Smooth muscle cell (in vitro differentiated cells): ENCODE measurements around the gene CYP4V2. TPM values are rescaled to one million over a fixed set of nuclear protein-coding genes. Genes with fewer than 3 reads are reported as not detected.

Experiments
- DNase-seq: peaks from one replicate; lab custom pipeline; 2025; ENCODE audit not compliant: unreplicated experiment; lab: John Stamatoyannopoulos, UW
- H2AFZ ChIP-seq: fragments of 200-600 bp; sonication (generic); 2 replicates; pipeline ENCODE4 v1.6.0; 2016; ENCODE audit warnings: antibody characterized with exemption, low read depth, mild to moderate bottlenecking
- H3F3A ChIP-seq: fragments of 200-600 bp; sonication (generic); 2 replicates; pipeline ENCODE4 v1.6.0; 2017; ENCODE audit warnings: antibody characterized with exemption, low read depth
- H3K27ac ChIP-seq: fragments of 200-600 bp; sonication (generic); 2 replicates; pipeline ENCODE4 v1.5.1; 2016; ENCODE audit warnings: low read depth, mild to moderate bottlenecking
- H3K27me3 ChIP-seq: fragments of 200-600 bp; sonication (generic); 2 replicates; pipeline ENCODE4 v1.6.1; 2016; ENCODE audit warnings: low read depth, mild to moderate bottlenecking
- H3K36me3 ChIP-seq: fragments of 200-600 bp; sonication (generic); 2 replicates; pipeline ENCODE4 v1.5.1; 2016; ENCODE audit warnings: low read depth
- H3K4me1 ChIP-seq: fragments of 200-600 bp; sonication (generic); 2 replicates; pipeline ENCODE4 v1.5.1; 2016; ENCODE audit warnings: low read depth
- H3K4me2 ChIP-seq: fragments of 200-600 bp; sonication (generic); 2 replicates; pipeline ENCODE4 v1.6.0; 2016; ENCODE audit warnings: mild to moderate bottlenecking
- H3K4me3 ChIP-seq: fragments of 200-600 bp; sonication (generic); 2 replicates; pipeline ENCODE4 v1.5.1; 2016; ENCODE audit warnings: mild to moderate bottlenecking
- H3K79me2 ChIP-seq: fragments of 200-600 bp; sonication (generic); 2 replicates; pipeline ENCODE4 v1.6.0; 2016; ENCODE audit warnings: low read depth, mild to moderate bottlenecking
- H3K9ac ChIP-seq: fragments of 200-600 bp; sonication (generic); 2 replicates; pipeline ENCODE4 v1.6.0; 2016; ENCODE audit warnings: low read depth
- H3K9me3 ChIP-seq: fragments of 200-600 bp; sonication (generic); replicated peaks from 2 replicates; pipeline ENCODE4 v1.5.1; 2016; ENCODE audit warnings: low read depth
- H4K20me1 ChIP-seq: fragments of 200-600 bp; sonication (generic); 2 replicates; pipeline ENCODE4 v1.6.0; 2016; ENCODE audit warnings: low read depth
- WGBS: methylation state at CpG from one replicate; pipeline ENCODE4 v1.1.7; 2016; ENCODE audit warnings: low lambda C conversion rate; 5-methylcytosine and 5-hydroxymethylcytosine counted together
- polyA plus RNA-seq: library from polyadenylated mRNA; unstranded; fragments of >200 nt; fragmentation: Nextera tagmentation; extraction: Ambion mirVana; gene quantifications from 2 replicates; pipeline ENCODE4 v1.2.1, GENCODE V29; 2016
- total RNA-seq: library from RNA; depleted of rRNA; stranded (reverse); fragments of >200 nt; gene quantifications from 2 replicates; pipeline ENCODE4 v1.2.3, GENCODE V29; 2014
- TF ChIP-seq, protein P1 (sequence below): fragments of 200-600 bp; sonication (generic); IDR thresholded peaks from 2 replicates; pipeline ENCODE4 v1.5.1; 2017; ENCODE audit warnings: borderline replicate concordance, mild to moderate bottlenecking, antibody characterized with exemption; ENCODE audit not compliant: insufficient read depth, poor library complexity, severe bottlenecking

CYP4V2 gene
- total and polyA plus RNA-seq, 2 experiments from 2014 or later = 0.42 to 3.4 TPM

DNA sequence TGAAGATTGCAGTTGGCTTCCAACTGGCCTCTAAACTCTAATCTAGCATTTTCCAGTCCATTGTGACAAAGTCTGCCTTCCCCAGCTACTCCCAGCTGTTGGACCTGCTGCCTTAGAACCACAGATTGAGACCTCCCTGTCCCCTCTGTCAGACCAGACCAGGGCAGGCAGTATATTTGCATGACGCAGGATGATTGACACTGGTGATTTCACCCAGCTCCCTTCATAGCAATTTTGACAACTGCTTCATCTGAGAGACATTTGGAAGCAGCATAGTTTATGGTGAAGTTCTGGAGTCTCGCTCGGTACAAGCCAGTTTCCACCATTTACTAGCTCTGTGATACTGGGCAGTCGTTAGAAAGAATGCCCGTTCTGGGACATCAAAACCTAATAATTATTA, 2.5 kb downstream of the CYP4V2 start:
- Histone ChIP-seq H3K27me3 (no peaks in the 10 kb centered on the region), H3K4me2 (no peak overlapping the region), H3K36me3 (no peaks in the 10 kb centered on the region), H3K9me3 (no peaks in the 10 kb centered on the region), H3K79me2 (no peaks in the 10 kb centered on the region), H3K9ac (no peak overlapping the region), H2AFZ (no peak overlapping the region), H3K27ac (no peak overlapping the region), H3F3A (peaks cover 11% of the 10 kb centered on the region), H3K4me3 (no peak overlapping the region), H3K4me1 (peaks cover 11% of the 10 kb centered on the region), H4K20me1 (no peaks in the 10 kb centered on the region)
- 95% methylated on average over 5 of the region's 5 CpGs for WGBS
- DNase-seq = no peak
- TF ChIP-seq, protein P1, sequence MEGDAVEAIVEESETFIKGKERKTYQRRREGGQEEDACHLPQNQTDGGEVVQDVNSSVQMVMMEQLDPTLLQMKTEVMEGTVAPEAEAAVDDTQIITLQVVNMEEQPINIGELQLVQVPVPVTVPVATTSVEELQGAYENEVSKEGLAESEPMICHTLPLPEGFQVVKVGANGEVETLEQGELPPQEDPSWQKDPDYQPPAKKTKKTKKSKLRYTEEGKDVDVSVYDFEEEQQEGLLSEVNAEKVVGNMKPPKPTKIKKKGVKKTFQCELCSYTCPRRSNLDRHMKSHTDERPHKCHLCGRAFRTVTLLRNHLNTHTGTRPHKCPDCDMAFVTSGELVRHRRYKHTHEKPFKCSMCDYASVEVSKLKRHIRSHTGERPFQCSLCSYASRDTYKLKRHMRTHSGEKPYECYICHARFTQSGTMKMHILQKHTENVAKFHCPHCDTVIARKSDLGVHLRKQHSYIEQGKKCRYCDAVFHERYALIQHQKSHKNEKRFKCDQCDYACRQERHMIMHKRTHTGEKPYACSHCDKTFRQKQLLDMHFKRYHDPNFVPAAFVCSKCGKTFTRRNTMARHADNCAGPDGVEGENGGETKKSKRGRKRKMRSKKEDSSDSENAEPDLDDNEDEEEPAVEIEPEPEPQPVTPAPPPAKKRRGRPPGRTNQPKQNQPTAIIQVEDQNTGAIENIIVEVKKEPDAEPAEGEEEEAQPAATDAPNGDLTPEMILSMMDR = no peak

DNA sequence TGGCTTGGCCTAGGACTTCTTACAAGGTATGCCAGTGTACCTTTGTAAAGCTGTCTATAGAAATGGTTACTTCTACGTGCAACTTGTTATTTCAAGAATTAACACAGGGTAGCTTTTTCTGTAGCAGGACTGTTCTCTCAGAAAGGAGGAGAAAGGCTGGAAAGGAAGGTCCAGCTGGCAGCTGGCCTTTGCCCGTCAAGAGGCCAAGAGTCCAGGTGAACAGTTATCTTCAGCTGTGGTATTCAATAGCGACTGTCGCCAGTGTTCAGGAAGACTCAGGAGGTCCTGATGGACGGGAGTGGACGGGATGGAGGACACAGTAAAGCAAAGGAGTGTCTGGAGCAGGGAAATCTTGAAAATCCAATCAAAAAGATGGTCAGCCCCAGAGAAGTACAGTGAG, 4.7 kb downstream of the CYP4V2 start:
- 97% methylated on average over 6 of the region's 6 CpGs for WGBS
- no peak for DNase-seq

DNA sequence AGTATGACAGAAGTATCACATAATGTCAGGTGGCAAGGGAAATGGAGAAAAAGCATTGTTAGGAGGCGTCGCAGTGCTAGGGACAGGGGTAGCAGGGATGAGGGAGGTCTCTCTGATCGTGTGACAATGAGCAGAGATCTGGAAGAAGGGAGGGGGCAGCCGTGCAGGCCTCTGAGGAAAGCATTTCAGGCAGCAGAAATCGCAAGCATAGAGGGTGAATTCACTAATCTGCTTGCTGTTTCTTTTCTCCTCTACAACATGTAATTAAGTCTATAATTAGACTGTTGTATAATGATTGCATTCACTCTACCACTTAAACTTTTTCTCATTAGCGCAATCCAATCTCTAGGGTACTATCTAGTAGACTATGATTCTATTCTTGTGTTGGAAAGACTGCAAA, 9.1 kb downstream of the CYP4V2 start:
- Histone ChIP-seq H3K4me2 (no peak overlapping the region), H4K20me1 (no peaks in the 10 kb centered on the region), H3K4me3 (no peak overlapping the region), H3K27me3 (no peaks in the 10 kb centered on the region), H3F3A (no peaks in the 10 kb centered on the region), H3K79me2 (no peaks in the 10 kb centered on the region), H3K4me1 (no peaks in the 10 kb centered on the region), H2AFZ (no peak overlapping the region), H3K9ac (no peak overlapping the region), H3K9me3 (no peaks in the 10 kb centered on the region), H3K27ac (no peak overlapping the region), H3K36me3 (no peaks in the 10 kb centered on the region)
- DNase-seq = no peak
- TF ChIP-seq, protein P1 = no peak
- 82% methylated on average over 6 of the region's 6 CpGs for WGBS

More for the DNA sequence above, 4.7 kb downstream of the CYP4V2 start:
- TF ChIP-seq, protein P1 = no peak
- H3K27me3 ChIP-seq = no peaks in the 10 kb centered on the region
- no peaks in the 10 kb centered on the region for H3K36me3 ChIP-seq
- H3K9ac ChIP-seq = no peak overlapping the region
- no peaks in the 10 kb centered on the region for H3K79me2 ChIP-seq
- H4K20me1 ChIP-seq = no peaks in the 10 kb centered on the region
- H3K4me3 ChIP-seq = no peak overlapping the region
- H3K27ac ChIP-seq = no peak overlapping the region
- H2AFZ ChIP-seq = no peak overlapping the region
- H3K4me2 ChIP-seq = no peak overlapping the region
- H3F3A ChIP-seq = peaks cover 3% of the 10 kb centered on the region
- no peaks in the 10 kb centered on the region for H3K4me1 ChIP-seq
- H3K9me3 ChIP-seq = no peaks in the 10 kb centered on the region

DNA sequence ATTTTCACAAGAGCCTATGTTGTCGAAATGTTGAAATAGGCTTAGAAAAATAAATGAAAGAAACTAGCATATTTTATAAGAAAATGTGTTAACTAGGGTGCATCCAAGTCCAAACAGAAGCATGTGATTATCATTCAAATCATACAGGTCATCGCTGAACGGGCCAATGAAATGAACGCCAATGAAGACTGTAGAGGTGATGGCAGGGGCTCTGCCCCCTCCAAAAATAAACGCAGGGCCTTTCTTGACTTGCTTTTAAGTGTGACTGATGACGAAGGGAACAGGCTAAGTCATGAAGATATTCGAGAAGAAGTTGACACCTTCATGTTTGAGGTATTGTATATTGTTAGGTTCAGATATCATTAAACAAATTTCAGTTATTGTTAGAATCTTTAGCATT, 9.6 kb downstream of the CYP4V2 start:
- TF ChIP-seq, protein P1 = no peak
- Histone ChIP-seq H3K9ac (no peak overlapping the region), H4K20me1 (no peaks in the 10 kb centered on the region), H3K27ac (no peak overlapping the region), H3K9me3 (no peaks in the 10 kb centered on the region), H3K4me3 (no peak overlapping the region), H3K36me3 (no peaks in the 10 kb centered on the region), H3K79me2 (no peaks in the 10 kb centered on the region), H2AFZ (no peak overlapping the region), H3K4me1 (no peaks in the 10 kb centered on the region), H3K4me2 (no peak overlapping the region), H3F3A (no peaks in the 10 kb centered on the region), H3K27me3 (no peaks in the 10 kb centered on the region)
- no peak for DNase-seq
- WGBS = 89% methylated on average over 7 of the region's 7 CpGs
